NCI-H1092 (cell line): Measurements from ENCODE around the gene AFDN.

Experiments
- DNase-seq: peaks from one replicate; lab custom pipeline; 2025; lab: John Stamatoyannopoulos, UW

AFDN gene

DNA sequence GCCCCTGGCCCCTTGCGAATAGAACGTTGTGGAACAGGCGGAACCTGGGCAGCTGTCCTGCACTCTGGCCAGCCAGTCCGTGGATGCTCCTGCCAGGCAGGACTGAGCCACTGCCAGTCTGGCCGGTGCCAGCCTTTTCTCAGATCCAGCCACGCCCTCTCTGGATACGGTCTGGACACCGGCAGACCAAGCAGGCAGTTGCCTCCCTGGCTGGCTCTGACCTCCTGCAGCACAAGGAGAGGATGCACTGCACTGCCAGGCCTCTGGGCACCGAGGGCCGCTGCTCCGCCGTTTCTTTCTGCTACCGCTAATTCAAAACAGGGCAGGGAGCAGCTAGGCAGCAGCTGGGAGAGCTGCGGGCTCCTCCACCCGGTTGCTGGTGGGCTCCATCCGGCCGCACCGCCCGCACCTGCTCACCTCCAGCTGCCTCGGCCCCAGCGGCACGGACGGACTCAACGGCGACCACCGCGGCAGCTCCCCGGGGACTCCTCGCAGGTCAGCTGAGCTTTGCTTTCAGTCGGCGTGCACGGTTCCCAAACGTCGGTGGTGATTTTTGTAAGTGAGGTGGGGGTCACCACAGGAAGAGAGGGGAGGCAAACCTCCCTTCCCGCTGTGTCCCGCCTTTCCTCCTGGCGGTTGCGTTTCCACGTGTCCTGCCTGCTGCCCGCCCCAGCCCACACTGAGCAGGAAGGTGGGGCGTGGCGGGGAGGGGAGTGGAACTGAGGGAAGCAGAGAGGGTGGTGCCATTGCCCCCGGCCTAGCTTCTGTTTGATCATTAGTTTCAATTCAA, 30.3 kb upstream of the AFDN start:
- DNase-seq = no peak

DNA sequence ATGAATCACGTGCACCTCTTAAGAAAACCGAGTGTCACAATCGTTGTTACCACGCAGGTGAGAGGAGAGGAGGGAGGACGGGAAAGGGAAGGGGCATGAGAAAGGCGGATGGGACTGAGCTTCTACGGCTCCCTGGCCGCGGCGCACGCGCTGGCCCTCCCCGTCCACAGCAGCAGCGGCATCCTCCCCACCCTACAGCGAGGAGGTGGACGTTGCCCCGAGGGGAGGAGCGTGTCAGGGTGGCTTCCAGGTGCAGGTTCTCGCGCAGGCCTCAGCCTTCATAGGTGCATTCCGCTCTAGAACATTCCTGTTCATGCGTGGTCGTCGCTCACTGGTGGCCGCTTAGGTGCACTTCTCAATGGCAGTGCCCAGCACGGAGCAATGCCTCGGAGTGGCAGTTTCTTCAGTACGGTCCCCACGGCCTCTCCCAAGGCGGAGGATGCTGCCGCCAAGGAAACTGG, 29.7 kb upstream of the AFDN start:
- DNase-seq = no peak

DNA sequence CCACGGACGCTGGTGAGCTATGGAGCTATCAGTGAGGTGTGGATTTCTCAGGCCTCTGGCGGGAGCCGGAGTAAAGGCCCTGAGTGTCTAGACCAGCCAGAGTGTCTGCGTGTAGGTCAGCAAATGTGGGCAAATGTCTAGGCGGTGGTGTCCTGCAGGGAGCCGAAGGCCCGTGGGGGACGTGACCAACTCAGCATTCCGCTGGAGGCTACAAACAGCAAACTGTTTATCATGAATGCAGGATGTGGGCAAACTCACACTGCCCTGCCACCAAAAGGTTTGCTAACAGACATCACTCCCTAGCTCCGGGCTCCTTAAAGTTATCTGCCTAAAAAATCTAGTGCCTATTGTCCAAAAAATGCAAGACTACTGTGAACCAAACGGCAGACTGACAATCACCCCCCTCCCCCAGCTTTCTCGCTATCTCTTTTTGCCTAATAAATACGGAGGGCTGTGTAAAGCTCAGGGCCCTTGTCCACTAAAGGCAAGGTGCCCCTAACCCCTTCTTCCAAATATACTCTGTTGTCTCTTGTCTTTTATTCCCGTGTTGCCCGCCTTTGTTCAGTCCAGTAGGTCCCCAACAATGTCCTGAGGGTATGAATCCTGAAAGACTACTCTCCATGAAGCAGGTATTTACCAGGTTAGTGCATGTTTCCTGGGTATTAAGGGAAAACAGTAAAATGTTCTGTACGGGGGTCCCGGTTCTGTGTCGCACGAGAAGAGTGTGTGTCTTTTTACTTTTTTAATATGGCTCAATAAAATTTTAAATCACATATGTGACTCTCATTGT, 29.0 kb upstream of the AFDN start:
- DNase-seq = no peak

DNA sequence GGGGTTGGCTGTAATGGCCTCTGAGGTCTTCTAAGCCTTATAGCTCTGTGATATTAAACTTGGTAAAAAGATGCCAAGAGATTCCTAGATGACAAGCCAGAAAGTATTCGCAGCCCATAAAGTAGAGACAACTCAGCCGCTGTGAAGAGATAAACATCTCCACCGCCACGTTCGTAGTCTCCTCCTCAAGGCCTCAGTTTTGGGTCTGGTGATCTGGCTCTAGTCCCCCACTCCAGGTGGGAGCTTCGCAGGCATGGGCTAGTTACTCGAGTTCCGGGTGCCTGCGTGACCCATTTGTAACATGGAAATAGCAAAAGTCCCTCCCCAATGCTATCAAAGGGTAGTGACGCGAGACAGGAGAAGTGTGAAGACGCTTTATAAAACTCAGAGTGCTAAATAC, 28.3 kb upstream of the AFDN start:
- DNase-seq = no peak

DNA sequence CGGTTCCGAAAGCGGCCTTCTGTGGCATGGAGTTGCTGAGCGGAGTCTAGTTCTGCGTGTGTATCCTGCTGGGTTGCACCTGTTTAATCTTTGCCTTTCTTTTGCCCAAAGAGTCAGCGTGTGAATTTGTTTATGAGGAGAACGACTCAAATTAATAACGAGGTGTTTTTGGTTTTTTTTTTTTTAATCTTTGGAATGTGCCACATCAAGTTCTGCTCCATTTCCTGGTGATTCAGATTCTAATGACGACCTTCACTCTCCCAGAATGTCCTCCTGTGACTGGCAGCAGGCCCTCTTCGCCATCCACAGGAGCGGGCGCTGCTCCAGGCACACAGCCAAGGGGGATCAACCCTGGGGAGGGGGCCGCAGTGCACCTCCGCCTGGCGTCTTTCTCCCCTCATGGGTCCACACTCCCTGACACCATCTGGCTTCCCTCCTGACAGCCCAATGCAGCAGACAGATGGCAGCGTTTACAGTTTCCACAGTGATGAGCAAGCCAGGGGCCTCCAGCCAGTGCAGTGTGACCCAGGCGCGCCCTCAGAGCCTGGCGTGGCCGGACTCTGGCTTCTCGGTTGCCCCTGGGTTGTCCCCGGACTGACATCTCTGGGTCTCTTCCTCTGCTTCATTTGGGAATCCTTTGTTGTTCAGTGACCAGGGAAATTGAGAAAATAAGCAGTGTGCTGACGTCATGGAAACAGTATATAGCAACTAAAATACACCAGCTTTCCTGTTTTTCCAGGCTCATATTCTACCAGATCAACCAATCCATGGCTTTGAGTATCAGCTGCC, 27.5 kb upstream of the AFDN start:
- peak; percentile 84 for DNase-seq

DNA sequence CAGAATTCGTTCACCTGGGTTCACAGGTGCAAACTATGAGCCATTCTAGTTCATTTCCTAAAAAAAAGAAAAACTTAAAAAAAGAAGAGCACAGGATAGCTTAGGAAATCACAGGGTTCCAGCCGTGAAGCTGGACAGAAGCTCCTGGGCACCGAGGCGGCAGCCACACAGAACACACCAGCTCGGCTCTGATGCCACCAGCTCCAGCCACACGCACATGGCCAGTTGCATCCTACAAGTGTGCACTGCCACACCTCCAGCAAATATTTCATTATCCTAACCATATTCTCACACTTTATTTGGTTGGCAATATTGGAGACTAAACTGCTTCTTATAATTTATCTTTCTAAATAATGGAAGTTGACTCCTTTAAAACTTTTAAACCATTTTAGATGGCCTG, 26.2 kb upstream of the AFDN start:
- no peak for DNase-seq

DNA sequence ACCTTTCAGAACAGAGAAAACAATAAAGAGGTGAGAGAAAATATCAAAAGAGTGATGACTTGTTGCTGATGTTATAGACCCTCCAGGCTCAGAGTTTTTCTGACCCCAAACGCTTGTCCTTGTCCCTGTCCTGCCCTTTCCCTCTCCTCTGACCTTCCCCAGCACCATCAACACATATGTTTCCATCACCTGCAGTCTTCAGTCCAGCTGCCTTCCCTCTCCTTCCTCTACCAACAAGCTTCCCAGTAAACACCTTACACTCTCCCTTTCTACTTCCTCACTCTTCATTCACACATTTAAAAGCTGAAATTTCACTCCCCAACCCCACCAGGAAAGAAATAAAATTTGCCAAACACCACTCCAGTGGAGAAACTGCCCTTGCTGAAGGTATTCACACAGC, 25.4 kb upstream of the AFDN start:
- no peak for DNase-seq

DNA sequence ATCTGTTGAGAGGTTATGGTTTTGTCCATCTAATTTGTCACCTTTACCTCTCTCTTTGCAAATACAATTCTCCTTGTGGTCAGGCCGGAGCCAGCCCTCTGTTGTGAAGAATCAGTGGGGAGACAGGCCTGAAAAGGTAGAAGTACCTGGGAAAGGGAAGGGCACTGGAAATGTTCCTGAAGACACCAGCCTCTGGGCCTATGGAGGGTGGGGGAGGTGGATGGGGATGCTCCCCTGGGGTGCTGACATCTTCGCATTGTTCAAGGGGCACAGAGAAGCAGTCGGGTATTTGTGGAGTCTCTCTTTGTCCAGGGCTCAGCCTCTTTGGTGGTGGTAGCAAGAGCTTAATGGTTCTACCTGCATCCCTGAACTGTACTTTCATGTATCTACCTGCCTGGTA, 24.4 kb upstream of the AFDN start:
- no peak for DNase-seq

DNA sequence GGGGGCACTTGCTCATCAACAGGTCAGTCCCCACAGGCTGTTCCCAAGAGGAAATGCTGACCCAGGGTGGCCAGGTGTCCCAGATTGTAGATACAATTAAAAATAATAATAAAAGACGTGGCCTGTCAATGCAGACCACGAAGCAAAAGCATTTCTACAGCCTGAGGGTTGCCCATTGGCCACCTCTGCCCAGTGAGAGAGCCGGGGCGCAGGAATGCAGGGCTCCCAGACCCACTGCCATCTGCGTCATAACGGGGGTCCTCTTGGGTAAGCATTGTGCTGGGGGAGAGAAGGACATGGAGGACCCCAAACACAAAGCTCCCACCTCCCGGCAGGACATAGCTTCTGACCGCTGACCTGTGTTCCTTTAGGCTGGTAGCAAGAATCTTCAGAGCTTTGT, 22.9 kb upstream of the AFDN start:
- no peak for DNase-seq

DNA sequence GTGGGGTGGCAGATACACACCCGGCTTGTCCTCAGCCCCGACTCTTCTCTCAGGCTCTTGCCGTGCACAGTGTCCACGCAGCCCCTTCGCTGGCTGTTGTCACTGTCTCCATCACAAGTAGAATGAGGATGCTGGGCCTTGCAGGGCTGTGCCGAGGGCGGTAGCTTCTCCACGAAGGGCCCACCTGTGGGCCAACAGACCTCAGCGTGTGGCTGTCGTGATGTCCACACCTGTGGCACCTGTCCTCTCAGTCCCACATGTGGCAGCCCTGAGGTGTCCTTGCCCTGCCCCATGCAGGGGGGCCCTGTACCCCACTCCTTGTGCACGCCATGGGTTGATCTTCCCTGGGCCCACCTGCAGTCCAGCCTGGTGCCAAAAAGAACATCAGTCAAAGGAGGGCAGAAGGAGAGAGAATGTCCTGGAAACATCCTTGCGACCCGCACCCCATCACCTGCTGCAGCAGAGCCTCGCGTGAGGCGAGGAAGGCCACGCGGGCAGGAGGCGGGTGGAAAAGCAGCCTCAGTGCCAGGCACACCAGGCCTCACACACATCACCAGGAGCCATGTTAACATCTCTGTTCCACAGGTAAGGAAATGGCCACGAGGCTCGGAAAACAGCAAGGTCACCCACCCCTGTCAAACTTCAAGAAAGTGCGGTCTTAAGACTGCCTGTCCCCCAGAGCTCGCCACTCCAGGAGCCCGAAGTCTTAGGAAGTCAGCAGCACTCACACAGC, 22.3 kb upstream of the AFDN start:
- DNase-seq = no peak

DNA sequence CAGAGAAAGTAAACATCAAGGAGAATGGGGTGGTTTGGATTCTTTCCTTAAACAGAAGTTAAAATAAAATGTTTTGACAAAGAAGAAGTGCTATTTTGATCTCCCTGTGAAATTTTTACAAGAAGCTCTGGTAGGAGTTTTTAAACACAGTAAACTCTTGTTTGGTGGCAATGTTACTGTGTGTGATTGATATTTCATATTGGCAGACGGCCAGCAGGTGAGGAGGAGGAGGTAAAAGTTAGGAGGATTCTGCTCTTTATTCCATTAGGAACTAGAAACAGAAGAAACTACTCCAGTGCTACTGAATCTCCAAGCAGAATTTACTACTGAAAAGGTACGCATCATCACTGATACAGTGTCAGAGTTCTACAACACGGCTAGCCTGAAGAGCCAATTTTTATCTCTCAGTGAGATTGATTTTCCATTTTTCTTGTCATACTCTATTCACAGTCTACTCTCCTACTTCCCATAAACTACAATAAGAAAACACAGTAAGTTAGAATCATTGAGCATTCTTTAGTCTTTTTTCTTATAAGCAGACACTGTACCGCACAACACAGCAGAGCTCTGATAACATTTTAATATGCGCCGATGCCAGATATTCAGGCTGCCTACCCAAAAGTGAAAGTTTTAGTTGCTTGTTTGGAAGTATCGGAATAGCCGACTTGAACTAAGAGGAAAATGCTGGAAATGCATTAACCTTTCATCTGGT, 21.2 kb upstream of the AFDN start:
- no peak for DNase-seq

DNA sequence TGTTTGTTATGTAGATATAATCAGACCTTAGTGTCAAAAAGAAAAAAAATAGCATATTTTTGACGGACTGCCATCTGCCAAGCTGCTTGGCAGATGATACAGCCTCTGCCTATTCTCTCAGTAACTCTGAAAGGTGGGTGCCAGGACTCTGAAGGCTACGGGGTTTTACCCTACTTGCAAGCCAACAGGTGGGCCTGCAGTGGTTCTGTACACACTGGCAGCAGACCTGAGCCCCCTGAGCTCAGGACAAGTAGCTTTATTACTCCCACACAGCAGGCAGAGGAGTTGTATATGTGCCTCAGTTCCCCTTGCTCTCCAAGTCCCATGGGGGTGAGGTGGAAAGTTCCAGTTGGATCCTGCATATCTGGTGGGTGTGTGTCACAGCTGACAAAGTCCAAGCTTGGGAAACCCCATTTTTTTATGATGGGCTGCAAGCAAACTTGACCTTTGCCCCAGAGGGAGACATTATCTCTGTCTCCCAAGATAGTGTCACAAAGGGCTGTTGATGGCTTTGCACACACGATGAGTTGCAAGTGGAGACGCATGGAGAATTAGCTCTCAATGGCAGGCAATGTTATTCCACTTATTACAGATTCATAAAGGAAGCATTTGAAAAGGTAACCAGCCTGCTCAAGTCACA, 20.5 kb upstream of the AFDN start:
- DNase-seq = no peak

DNA sequence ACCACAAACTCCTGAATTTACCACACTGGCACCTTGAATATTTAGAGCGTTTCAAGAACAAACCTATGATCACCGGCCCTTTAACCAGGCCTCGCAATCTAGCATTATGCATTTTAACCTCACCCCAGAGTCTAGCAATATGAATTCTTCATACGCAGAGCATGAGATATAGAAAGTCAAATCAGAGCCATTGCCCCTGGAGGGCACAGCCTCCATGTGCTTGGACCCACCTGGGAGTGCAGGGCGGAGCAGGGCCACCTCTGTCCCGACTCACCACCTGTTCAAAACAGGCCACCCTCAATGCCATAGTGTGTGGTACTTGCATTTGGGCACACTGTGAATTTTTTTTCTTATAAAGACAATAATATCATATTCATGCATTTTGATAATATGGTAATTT, 19.5 kb upstream of the AFDN start:
- no peak for DNase-seq

DNA sequence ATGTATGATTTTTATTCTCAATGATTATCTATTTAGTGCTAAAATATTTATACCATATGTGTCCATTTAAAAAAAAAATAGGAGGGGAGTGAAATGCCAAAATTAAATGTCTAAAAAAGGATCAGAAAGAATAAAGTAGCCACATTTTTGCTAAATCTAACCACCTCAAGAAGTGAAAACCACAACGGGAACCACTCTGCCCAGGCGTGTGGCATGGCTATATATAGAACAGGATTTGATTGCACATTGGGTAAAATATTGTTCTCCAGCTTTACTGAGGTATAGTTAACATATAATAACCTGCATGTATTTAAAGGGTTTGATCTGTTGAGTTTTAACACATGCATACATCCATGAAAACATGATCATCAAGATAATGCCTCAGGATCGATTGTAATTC, 19.0 kb upstream of the AFDN start:
- DNase-seq = no peak

DNA sequence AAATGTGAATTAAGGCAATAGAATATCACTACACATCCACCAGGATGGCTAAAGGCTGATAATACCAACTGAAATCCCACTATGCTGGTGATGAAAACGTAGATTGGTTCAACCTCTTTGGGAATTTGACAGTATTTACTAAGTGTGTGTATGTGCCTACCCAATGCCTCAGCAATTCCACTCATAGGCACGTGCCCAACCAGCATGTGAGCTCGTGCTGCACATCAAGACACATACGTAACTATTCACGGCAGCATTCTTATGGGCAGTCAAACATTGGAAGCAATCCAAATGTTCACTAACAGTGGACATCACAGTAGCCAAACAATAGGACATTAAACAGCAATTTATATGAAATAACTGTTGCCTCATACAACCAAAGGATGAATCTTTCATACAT, 15.7 kb upstream of the AFDN start:
- no peak for DNase-seq

DNA sequence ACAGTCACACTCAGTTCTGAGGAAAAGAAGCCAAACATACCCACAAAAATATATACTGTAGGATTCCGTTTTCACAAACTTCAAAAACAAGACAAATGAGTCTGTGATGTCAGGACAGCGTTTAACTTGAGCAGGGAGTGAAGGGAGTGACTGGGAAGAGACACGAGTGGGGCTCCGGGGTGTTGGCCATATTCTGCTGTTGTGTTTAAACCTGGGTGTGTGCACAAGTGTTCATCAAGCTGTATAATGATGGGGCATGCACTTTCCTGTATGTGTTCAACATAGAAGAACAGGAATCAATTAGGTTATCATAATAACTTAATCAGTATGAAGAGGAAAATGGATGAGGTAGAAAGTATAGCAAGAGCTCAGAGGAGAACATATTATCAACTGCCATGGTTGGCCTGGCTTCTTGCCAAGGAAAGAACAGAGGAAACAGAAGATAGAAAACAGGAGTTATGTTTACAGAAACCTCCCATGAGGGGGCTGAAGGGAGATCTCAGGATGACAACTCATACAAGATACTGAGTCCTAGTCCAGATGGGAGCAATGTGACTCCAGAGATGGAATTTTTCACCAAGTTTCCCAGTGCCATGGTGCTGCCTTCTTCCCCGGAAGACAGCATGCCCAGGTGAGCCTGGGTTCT, 15.1 kb upstream of the AFDN start:
- no peak for DNase-seq

DNA sequence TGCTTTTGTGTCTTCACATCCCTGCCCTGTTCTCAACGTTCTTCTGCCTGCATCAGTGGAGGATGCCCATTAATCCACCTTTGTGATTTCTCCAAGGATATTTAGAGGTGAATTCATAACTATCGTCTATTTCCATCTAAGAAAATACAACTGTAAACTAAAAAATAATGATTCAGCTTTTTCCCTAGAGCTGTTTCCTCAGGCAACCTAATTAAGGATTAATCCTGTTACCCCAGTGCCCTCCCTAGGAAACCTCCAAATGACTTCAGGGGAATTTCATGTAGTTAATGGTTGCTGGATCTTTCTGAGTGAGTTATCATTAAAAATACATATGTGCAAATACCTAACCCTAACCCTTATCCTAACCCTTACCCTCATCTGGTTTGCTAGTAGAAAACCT, 14.6 kb upstream of the AFDN start:
- no peak for DNase-seq

DNA sequence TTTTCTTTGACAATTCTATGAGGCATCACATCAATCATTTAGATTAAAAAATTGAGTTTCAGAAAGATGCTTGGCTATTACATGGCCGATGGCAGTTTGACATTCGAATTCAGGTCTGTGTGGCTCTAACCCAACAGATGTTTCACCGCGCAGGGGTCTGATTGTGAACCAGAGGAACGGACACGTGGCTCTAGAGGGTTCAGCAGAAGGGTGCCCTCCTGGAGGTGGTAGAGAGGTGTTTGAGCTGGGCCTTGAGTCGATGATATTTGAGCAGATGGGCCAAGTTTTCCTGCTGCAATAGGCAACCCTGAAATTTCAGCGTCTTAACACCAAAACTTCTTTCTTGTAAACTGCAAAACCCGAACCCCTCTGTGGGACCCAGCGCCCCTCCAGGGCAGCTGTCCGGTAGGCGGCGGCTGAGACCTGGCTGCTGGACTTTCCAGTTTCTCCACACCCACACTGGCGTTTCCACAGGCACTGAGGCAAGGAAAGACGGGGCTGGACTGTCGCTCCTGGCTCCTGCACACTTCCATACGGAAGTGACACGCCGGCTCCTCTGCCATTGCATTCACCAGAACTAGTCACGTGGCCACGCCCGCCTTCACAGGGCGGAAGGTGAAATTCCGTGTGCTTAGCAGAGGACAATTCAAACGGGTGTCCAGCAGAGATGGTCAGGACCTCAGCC, 11.3 kb upstream of the AFDN start:
- DNase-seq = no peak

DNA sequence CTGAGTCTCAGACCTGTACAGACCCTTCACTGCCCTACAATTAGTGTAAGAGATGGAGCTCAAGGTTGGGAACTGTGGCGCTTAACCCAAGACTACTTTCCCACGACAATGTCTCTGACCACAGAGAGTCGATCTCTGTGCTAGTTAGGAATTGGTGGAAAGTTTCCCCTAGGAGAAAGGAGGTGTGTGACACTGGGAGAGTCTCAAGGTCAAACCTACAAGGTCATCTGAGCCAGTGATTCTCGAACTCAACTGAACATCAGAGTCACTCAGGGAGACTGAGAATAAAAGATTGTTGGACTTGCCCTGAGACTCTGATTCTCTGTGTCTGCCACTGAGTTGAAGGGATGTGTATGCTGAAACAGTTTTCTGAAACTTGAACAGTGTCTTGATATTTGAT, 9.7 kb upstream of the AFDN start:
- no peak for DNase-seq

DNA sequence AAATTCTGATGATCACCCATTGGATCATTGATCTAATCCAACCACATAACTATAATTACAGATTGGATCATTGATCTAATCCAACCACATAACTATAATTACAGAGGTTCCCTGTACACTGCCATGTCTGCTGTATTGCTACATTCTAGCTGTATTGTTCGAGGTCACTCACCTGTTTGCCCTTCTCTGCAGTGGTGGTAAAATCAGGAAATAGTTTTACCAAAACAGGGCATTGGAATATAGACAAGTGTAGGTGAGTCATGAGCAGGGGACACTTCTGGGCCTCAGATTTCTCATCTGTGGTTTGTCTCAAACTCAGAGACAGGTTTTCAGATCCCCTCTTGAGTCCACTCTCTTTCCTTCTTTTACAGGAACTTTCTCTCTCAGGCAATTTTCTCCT, 9.0 kb upstream of the AFDN start:
- DNase-seq = no peak
